Smooth muscle cell (in vitro differentiated cells): ENCODE measurements around the gene LRFN2. TPM values are rescaled to one million over a fixed set of nuclear protein-coding genes. Genes with fewer than 3 reads are reported as not detected.

Experiments
- DNase-seq: peaks from one replicate; lab custom pipeline; 2025; ENCODE audit not compliant: unreplicated experiment; lab: John Stamatoyannopoulos, UW
- H2AFZ ChIP-seq: fragments of 200-600 bp; sonication (generic); 2 replicates; pipeline ENCODE4 v1.6.0; 2016; ENCODE audit warnings: antibody characterized with exemption, low read depth, mild to moderate bottlenecking
- H3F3A ChIP-seq: fragments of 200-600 bp; sonication (generic); 2 replicates; pipeline ENCODE4 v1.6.0; 2017; ENCODE audit warnings: antibody characterized with exemption, low read depth
- H3K27ac ChIP-seq: fragments of 200-600 bp; sonication (generic); 2 replicates; pipeline ENCODE4 v1.5.1; 2016; ENCODE audit warnings: low read depth, mild to moderate bottlenecking
- H3K27me3 ChIP-seq: fragments of 200-600 bp; sonication (generic); 2 replicates; pipeline ENCODE4 v1.6.1; 2016; ENCODE audit warnings: low read depth, mild to moderate bottlenecking
- H3K36me3 ChIP-seq: fragments of 200-600 bp; sonication (generic); 2 replicates; pipeline ENCODE4 v1.5.1; 2016; ENCODE audit warnings: low read depth
- H3K4me1 ChIP-seq: fragments of 200-600 bp; sonication (generic); 2 replicates; pipeline ENCODE4 v1.5.1; 2016; ENCODE audit warnings: low read depth
- H3K4me2 ChIP-seq: fragments of 200-600 bp; sonication (generic); 2 replicates; pipeline ENCODE4 v1.6.0; 2016; ENCODE audit warnings: mild to moderate bottlenecking
- H3K4me3 ChIP-seq: fragments of 200-600 bp; sonication (generic); 2 replicates; pipeline ENCODE4 v1.5.1; 2016; ENCODE audit warnings: mild to moderate bottlenecking
- H3K79me2 ChIP-seq: fragments of 200-600 bp; sonication (generic); 2 replicates; pipeline ENCODE4 v1.6.0; 2016; ENCODE audit warnings: low read depth, mild to moderate bottlenecking
- H3K9ac ChIP-seq: fragments of 200-600 bp; sonication (generic); 2 replicates; pipeline ENCODE4 v1.6.0; 2016; ENCODE audit warnings: low read depth
- H3K9me3 ChIP-seq: fragments of 200-600 bp; sonication (generic); replicated peaks from 2 replicates; pipeline ENCODE4 v1.5.1; 2016; ENCODE audit warnings: low read depth
- H4K20me1 ChIP-seq: fragments of 200-600 bp; sonication (generic); 2 replicates; pipeline ENCODE4 v1.6.0; 2016; ENCODE audit warnings: low read depth
- CTCF ChIP-seq: fragments of 200-600 bp; sonication (generic); IDR thresholded peaks from 2 replicates; pipeline ENCODE4 v1.5.1; 2017; ENCODE audit warnings: borderline replicate concordance, mild to moderate bottlenecking, antibody characterized with exemption; ENCODE audit not compliant: insufficient read depth, poor library complexity, severe bottlenecking
- WGBS: methylation state at CpG from one replicate; pipeline ENCODE4 v1.1.7; 2016; ENCODE audit warnings: low lambda C conversion rate; 5-methylcytosine and 5-hydroxymethylcytosine counted together
- polyA plus RNA-seq: library from polyadenylated mRNA; unstranded; fragments of >200 nt; fragmentation: Nextera tagmentation; extraction: Ambion mirVana; gene quantifications from 2 replicates; pipeline ENCODE4 v1.2.1, GENCODE V29; 2016
- total RNA-seq: library from RNA; depleted of rRNA; stranded (reverse); fragments of >200 nt; gene quantifications from 2 replicates; pipeline ENCODE4 v1.2.3, GENCODE V29; 2014

The LRFN2 gene
- total and polyA plus RNA-seq, 2 experiments from 2014 or later: 0.04 to 0.57 TPM

- WGBS: 97% methylated on average over 6 of the region's 6 CpGs
- Histone ChIP-seq H3K4me3 (no peak overlapping the region), H2AFZ (no peak overlapping the region), H3K27me3 (no peaks in the 10 kb centered on the region), H3K4me1 (no peaks in the 10 kb centered on the region), H3K79me2 (no peaks in the 10 kb centered on the region), H4K20me1 (no peaks in the 10 kb centered on the region), H3K27ac (no peak overlapping the region), H3K9ac (no peak overlapping the region), H3K4me2 (no peak overlapping the region), H3F3A (no peaks in the 10 kb centered on the region), H3K9me3 (no peaks in the 10 kb centered on the region), H3K36me3 (no peaks in the 10 kb centered on the region)
- TF ChIP-seq CTCF: no peak
- DNase-seq: no peak
These were observed 228.4 kb downstream of the LRFN2 start for GRCh38 chr6:40358473-40359460.

- Histone ChIP-seq H3K79me2 (no peaks in the 10 kb centered on the region), H3K4me2 (peak overlapping the region; percentile 25), H3K27ac (no peak overlapping the region), H3F3A (no peaks in the 10 kb centered on the region), H3K9me3 (no peaks in the 10 kb centered on the region), H2AFZ (no peak overlapping the region), H4K20me1 (no peaks in the 10 kb centered on the region), H3K27me3 (no peaks in the 10 kb centered on the region), H3K4me1 (no peaks in the 10 kb centered on the region), H3K4me3 (no peak overlapping the region), H3K36me3 (no peaks in the 10 kb centered on the region), H3K9ac (no peak overlapping the region)
- no peak for DNase-seq
- 0% methylated on average over 2 of the region's 2 CpGs for WGBS
- no peak for TF ChIP-seq CTCF
These were observed 230.8 kb downstream of the LRFN2 start for GRCh38 chr6:40356242-40356910.

- Histone ChIP-seq H3K9ac (no peak overlapping the region), H4K20me1 (no peaks in the 10 kb centered on the region), H2AFZ (no peak overlapping the region), H3K79me2 (no peaks in the 10 kb centered on the region), H3K4me3 (no peak overlapping the region), H3K36me3 (no peaks in the 10 kb centered on the region), H3K9me3 (no peaks in the 10 kb centered on the region), H3K27me3 (no peaks in the 10 kb centered on the region), H3K27ac (no peak overlapping the region), H3K4me2 (no peak overlapping the region), H3K4me1 (no peaks in the 10 kb centered on the region), H3F3A (no peaks in the 10 kb centered on the region)
- DNase-seq: no peak
- WGBS: 94% methylated on average over 2 of the region's 2 CpGs
- TF ChIP-seq CTCF: no peak
These were observed 231.6 kb downstream of the LRFN2 start for GRCh38 chr6:40355532-40355931.
